Fibroblast of lung (primary cell): ENCODE data around the gene RPL41. TPM values are rescaled to one million over a fixed set of nuclear protein-coding genes. Genes with fewer than 3 reads are reported as not detected.

Source experiments
- DNase-seq, 2 donors: peaks; one replicate each; pipeline versions ENCODE4 v3.0.0 to v3.0.0-alpha.2; 2010; ENCODE audit warnings: low read depth in 2 of 2
- H2AFZ ChIP-seq: 2 replicates; pipeline ENCODE4 v1.5.1; 2012; ENCODE audit warnings: low read length, control low read depth, inconsistent platforms
- H3K27ac ChIP-seq: 2 replicates; pipeline ENCODE4 v1.5.1; 2011; ENCODE audit warnings: low read length, control low read depth; ENCODE audit not compliant: insufficient read depth
- H3K27me3 ChIP-seq: 2 replicates; pipeline ENCODE4 v1.5.1; 2011; ENCODE audit warnings: mild to moderate bottlenecking, low read length; ENCODE audit not compliant: control insufficient read depth, insufficient read depth
- H3K36me3 ChIP-seq: 2 replicates; pipeline ENCODE4 v1.5.1; 2011; ENCODE audit warnings: low read length; ENCODE audit not compliant: control insufficient read depth, insufficient read depth
- H3K4me1 ChIP-seq: 2 replicates; pipeline ENCODE4 v1.5.1; 2011; ENCODE audit warnings: low read length; ENCODE audit not compliant: control insufficient read depth, insufficient read depth; ENCODE audit errors: extremely low read depth
- H3K4me2 ChIP-seq: 2 replicates; pipeline ENCODE4 v1.5.1; 2011; ENCODE audit warnings: low read length, control low read depth; ENCODE audit not compliant: insufficient read depth; ENCODE audit errors: extremely low read depth
- H3K4me3 ChIP-seq, 4 experiments: fragments of 200-600 bp in 1 of 4; sonication (generic) in 1 of 4; replicated peaks in 1 of 4; 2 replicates each; pipeline ENCODE4 v1.5.1; 2011 to 2016; ENCODE audit warnings: low read length in 4 of 4, low read depth in 3 of 4, mild to moderate bottlenecking in 3 of 4, control low read depth in 2 of 4, inconsistent platforms in 1 of 4, mixed read lengths in 1 of 4; ENCODE audit not compliant: insufficient read depth in 1 of 4; ENCODE audit errors: control extremely low read depth in 1 of 4
- H3K79me2 ChIP-seq: 2 replicates; pipeline ENCODE4 v1.5.1; 2012; ENCODE audit warnings: mild to moderate bottlenecking, low read length, inconsistent platforms; ENCODE audit not compliant: control insufficient read depth, insufficient read depth
- H3K9ac ChIP-seq: 2 replicates; pipeline ENCODE4 v1.5.1; 2011; ENCODE audit warnings: mild to moderate bottlenecking, low read length, control low read depth; ENCODE audit not compliant: insufficient read depth
- H3K9me3 ChIP-seq: 2 replicates; pipeline ENCODE4 v1.5.1; 2012; ENCODE audit warnings: low read depth, low read length; ENCODE audit not compliant: control insufficient read depth, insufficient read depth
- H4K20me1 ChIP-seq: 2 replicates; pipeline ENCODE4 v1.5.1; 2011; ENCODE audit warnings: low read length; ENCODE audit not compliant: control insufficient read depth, insufficient read depth; ENCODE audit errors: extremely low read depth
- CTCF ChIP-seq, 2 donors: IDR thresholded peaks in 1 of 2; conservative IDR thresholded peaks in 1 of 2; 1 replicate in 1 of 2; 2 replicates in 1 of 2; pipeline ENCODE4 v1.5.1; 2011 to 2012; ENCODE audit warnings: low read length in 2 of 2, control low read depth in 1 of 2, inconsistent platforms in 1 of 2, low read depth in 1 of 2, mild to moderate bottlenecking in 1 of 2
- EZH2 ChIP-seq: IDR thresholded peaks from 2 replicates; pipeline ENCODE4 v1.5.1; 2012; ENCODE audit warnings: low read length, control low read depth, mild to moderate bottlenecking; ENCODE audit errors: missing control alignments
- polyA plus RNA-seq, 2 donors: library from polyadenylated mRNA; depleted of rRNA in 1 of 2; stranded (reverse) in 1 of 2; unstranded in 1 of 2; fragments of >200 nt; gene quantifications; 2 replicates each; pipeline ENCODE4 v1.2.1, GENCODE V29; 2011 to 2012; ENCODE audit warnings: missing spikeins in 1 of 2
- total RNA-seq: library from RNA; depleted of rRNA; stranded (reverse); fragments of >200 nt; gene quantifications from 2 replicates; pipeline ENCODE4 v1.2.1, GENCODE V29; 2014

Gene RPL41
- total and polyA plus RNA-seq, 2 donors (not counting 1 experiment from before 2014, with no cell fraction given), result 2,664 to 6,961 TPM

GRCh38 chr12:56118688-56119357 is 2.4 kb downstream of the RPL41 start:
- Histone ChIP-seq H2AFZ (no peak overlapping the region), H3K4me3 (peak overlapping the region; percentile 61 to 85 (median 71))
- TF ChIP-seq CTCF (conservative IDR thresholded peaks at IDR 0.05 in 1 of 2, IDR thresholded peaks at IDR 0.05 in 1 of 2; ENCODE audit: low read depth in 1 of 2, low read length in 2 of 2) (no peak), EZH2 (no peak)

GRCh38 chr12:56119361-56119796 is 2.9 kb downstream of the RPL41 start:
- Histone ChIP-seq H3K27me3 (no peaks in the 10 kb centered on the region), H3K4me3 (peak overlapping the region; percentile 61 to 85 (median 71)), H3K9ac (no peak overlapping the region), H3K36me3 (peaks cover 10% of the 10 kb centered on the region), H3K4me1 (peaks cover 16% of the 10 kb centered on the region), H3K79me2 (peaks cover 14% of the 10 kb centered on the region), H4K20me1 (no peaks in the 10 kb centered on the region), H3K9me3 (no peaks in the 10 kb centered on the region), H3K27ac (peak overlapping the region; percentile 91), H3K4me2 (peak overlapping the region; percentile 84), H2AFZ (no peak overlapping the region)
- TF ChIP-seq CTCF (conservative IDR thresholded peaks at IDR 0.05 in 1 of 2, IDR thresholded peaks at IDR 0.05 in 1 of 2; ENCODE audit: low read depth in 1 of 2, low read length in 2 of 2) (peak; percentile 74 to 79), EZH2 (no peak)
- peak; percentile 89 to 95 for DNase-seq

More at GRCh38 chr12:56118688-56119357, 2.4 kb downstream of the RPL41 start:
- DNase-seq, result no peak
- Histone ChIP-seq H3K27ac (peak overlapping the region; percentile 91), H3K9ac (peak overlapping the region; percentile 66), H3K4me1 (peaks cover 16% of the 10 kb centered on the region), H3K9me3 (no peaks in the 10 kb centered on the region), H3K79me2 (peaks cover 14% of the 10 kb centered on the region), H3K36me3 (peaks cover 10% of the 10 kb centered on the region), H3K4me2 (peak overlapping the region; percentile 84), H3K27me3 (no peaks in the 10 kb centered on the region), H4K20me1 (no peaks in the 10 kb centered on the region)

GRCh38 chr12:56120158-56120846 is 3.9 kb downstream of the RPL41 start:
- Histone ChIP-seq H3K79me2 (peaks cover 14% of the 10 kb centered on the region), H3K9ac (no peak overlapping the region), H3K4me1 (peaks cover 15% of the 10 kb centered on the region), H3K36me3 (peaks cover 10% of the 10 kb centered on the region), H3K27ac (peak overlapping the region; percentile 91), H4K20me1 (no peaks in the 10 kb centered on the region), H3K4me3 (peak overlapping the region in 1 of 4 experiments; percentile 29), H2AFZ (no peak overlapping the region), H3K27me3 (no peaks in the 10 kb centered on the region), H3K4me2 (no peak overlapping the region), H3K9me3 (no peaks in the 10 kb centered on the region)
- DNase-seq, result peak in 1 of 2 donors; percentile 59
- TF ChIP-seq EZH2 (no peak), CTCF (conservative IDR thresholded peaks at IDR 0.05 in 1 of 2, IDR thresholded peaks at IDR 0.05 in 1 of 2; ENCODE audit: low read depth in 1 of 2, low read length in 2 of 2) (no peak)
